ACC112 (cell line): ENCODE data around the gene SPATA20.

Experiments used
- H2AFZ ChIP-seq: fragments of 200-600 bp; sonication (generic); one replicate; pipeline ENCODE4 v1.6.0; 2017; ENCODE audit warnings: antibody characterized with exemption, low read length; ENCODE audit not compliant: unreplicated experiment
- H3K27ac ChIP-seq: fragments of 200-600 bp; sonication (generic); 2 replicates; pipeline ENCODE4 v1.5.1; 2014; ENCODE audit warnings: low read depth, mild to moderate bottlenecking, antibody characterized with exemption, low read length, moderate library complexity
- H3K27me3 ChIP-seq: fragments of 200-600 bp; sonication (generic); 2 replicates; pipeline ENCODE4 v1.6.1; 2014; ENCODE audit warnings: mild to moderate bottlenecking, antibody characterized with exemption, low read length, moderate library complexity, mixed read lengths; ENCODE audit not compliant: insufficient read depth
- H3K36me3 ChIP-seq: fragments of 200-600 bp; sonication (generic); 2 replicates; pipeline ENCODE4 v1.6.1; 2016; ENCODE audit warnings: mild to moderate bottlenecking, antibody characterized with exemption, low read length, moderate library complexity, mixed read lengths; ENCODE audit not compliant: insufficient read depth
- H3K4me1 ChIP-seq: fragments of 200-600 bp; sonication (generic); one replicate; pipeline ENCODE4 v1.6.1; 2016; ENCODE audit warnings: low read length, mixed read lengths; ENCODE audit not compliant: insufficient read depth, unreplicated experiment, control insufficient read depth
- H3K4me3 ChIP-seq: fragments of 200-600 bp; sonication (generic); 2 replicates; pipeline ENCODE4 v1.5.1; 2014; ENCODE audit warnings: mild to moderate bottlenecking, low read depth, low read length
- H3K79me2 ChIP-seq: fragments of 200-600 bp; sonication (generic); one replicate; pipeline ENCODE4 v1.6.0; 2016; ENCODE audit warnings: low read length; ENCODE audit not compliant: control insufficient read depth, unreplicated experiment, insufficient read depth

Gene SPATA20

GRCh38 chr17:50587571-50587970 lies 40.6 kb downstream of the SPATA20 start:
- H3K27me3 ChIP-seq: no peaks in the 10 kb centered on the region
- H3K4me1 ChIP-seq: no peaks in the 10 kb centered on the region
- H3K27ac ChIP-seq: no peak overlapping the region

DNA sequence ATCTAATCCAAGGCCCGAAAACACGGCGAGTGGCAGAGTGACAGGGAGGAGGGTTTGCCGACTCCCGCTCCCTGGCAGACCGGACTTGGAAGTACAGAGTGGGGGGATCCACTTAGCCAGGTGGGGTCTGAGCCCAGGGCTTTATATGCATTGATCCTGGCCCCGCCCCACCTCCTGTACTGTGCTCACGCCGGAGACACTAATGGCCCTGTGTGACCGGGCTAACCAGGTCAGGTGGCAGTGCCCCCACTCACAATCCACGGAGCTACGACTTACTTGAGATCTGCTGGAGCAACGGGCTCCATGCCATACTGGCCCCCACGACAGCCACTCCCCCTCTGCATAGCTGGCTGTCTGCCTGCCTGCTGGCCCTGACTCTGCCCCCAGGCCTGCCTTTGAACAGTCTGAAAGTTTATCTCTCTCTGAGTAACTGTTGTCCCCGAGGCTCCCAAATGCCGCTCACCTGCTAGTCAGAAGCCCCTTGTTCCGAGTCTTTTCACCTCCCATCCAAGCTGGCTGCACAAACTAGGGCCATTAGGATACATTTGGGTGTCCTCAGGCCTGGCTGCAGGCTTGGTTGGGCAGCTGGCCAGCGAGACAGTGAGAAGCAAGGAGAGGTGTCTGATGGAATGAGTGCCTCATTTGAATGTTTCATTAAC lies 41.5 kb downstream of the SPATA20 start:
- Histone ChIP-seq H3K4me3 (no peak overlapping the region), H3K4me1 (no peaks in the 10 kb centered on the region), H3K27me3 (no peaks in the 10 kb centered on the region), H3K79me2 (no peaks in the 10 kb centered on the region), H3K27ac (no peak overlapping the region), H3K36me3 (no peaks in the 10 kb centered on the region), H2AFZ (no peak overlapping the region)

More at GRCh38 chr17:50587571-50587970, 40.6 kb downstream of the SPATA20 start:
- H3K36me3 ChIP-seq: no peaks in the 10 kb centered on the region
- H2AFZ ChIP-seq: no peak overlapping the region
- no peak overlapping the region for H3K4me3 ChIP-seq
- no peaks in the 10 kb centered on the region for H3K79me2 ChIP-seq

DNA sequence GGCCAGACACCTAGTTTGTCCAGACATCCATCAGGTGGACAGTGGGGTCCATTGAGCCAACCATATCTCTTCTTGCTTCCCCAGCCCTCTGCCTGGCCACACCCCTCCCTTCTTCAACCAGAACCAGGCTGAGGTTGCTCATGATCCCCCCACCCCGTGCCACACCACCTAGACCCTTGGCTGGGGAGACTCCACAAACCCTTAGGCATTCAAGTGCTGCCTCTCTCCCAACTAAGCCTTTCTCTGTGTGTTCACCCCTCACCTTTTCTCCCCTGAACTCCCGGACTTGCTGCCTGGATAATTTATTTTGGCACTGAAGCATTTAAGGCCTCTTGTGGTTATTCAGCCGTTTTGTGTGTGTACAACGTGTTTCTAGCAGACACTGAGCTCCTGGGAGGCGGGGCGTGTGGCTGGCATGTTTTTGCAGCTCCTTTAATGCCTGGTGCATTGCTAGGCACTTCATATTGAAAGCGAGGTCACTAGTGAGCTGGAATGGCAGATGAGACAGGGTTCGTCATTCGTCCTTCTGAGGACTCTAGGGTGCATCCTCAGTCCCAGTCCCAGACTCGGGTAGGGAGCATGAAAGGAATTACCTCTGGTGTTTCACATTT lies 42.2 kb downstream of the SPATA20 start:
- H3K4me1 ChIP-seq: no peaks in the 10 kb centered on the region
- H3K4me3 ChIP-seq: no peak overlapping the region
- no peak overlapping the region for H2AFZ ChIP-seq
- no peaks in the 10 kb centered on the region for H3K27me3 ChIP-seq
- no peak overlapping the region for H3K27ac ChIP-seq
- no peaks in the 10 kb centered on the region for H3K36me3 ChIP-seq
- H3K79me2 ChIP-seq: no peaks in the 10 kb centered on the region

DNA sequence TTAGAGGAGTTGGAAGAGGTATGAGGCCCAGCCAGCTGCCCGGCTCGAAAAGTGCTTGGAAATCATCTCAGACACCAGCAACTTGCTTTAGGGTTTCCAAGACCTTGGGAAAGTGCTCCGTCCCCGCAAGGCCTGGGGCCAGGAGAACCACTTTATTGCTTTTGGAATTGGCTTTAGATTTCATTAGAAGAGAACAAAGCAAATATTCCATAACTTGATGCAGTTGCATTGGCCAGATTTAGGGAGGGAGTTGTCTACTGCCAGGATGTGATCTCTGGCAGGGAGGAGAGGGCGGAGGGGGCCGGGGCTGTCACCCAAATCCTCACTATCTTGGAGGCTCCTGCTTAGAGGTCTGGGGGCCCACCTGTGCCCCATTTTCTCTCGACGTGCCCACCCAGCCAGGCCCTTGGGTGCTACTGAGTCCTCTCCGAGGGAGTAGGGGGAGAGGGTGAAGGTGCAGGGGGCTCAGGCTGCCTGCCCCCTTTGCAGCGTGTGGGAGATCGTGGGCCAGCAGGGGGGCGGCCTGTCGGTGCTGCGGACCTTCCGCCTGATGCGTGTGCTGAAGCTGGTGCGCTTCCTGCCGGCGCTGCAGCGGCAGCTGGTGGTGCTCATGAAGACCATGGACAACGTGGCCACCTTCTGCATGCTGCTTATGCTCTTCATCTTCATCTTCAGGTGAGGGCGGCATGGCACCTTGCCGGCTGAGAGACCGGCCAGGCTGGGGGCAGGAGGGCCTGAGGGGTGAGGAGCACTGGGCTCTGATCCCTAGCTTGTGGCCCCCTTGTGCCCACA lies 44.2 kb downstream of the SPATA20 start:
- Histone ChIP-seq H3K79me2 (no peaks in the 10 kb centered on the region), H3K27me3 (no peaks in the 10 kb centered on the region), H3K27ac (no peak overlapping the region), H3K36me3 (no peaks in the 10 kb centered on the region), H2AFZ (no peak overlapping the region), H3K4me3 (no peak overlapping the region), H3K4me1 (no peaks in the 10 kb centered on the region)

DNA sequence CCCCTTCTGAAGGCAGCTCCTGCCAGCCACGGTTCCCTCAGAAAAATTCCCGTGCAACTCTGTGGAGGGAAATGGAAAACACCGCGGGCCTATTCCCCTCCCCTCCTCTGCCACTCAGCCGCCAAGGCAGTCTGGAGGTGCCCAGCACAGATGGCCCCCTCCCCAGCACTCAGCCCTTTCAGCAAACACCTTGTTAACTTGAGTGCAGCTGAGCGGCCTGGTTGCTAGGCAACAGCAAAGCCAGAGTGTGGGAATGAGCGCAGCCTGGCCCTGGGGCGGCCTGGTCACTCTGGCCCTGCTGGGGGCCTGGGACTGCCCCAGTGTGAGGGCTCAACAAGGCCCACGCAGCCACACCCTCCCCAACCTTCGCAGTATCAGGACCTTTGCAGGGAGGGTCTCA lies 46.3 kb downstream of the SPATA20 start:
- H2AFZ ChIP-seq: no peak overlapping the region
- no peaks in the 10 kb centered on the region for H3K36me3 ChIP-seq
- no peak overlapping the region for H3K4me3 ChIP-seq
- H3K27me3 ChIP-seq: no peaks in the 10 kb centered on the region
- H3K79me2 ChIP-seq: no peaks in the 10 kb centered on the region
- H3K4me1 ChIP-seq: no peaks in the 10 kb centered on the region
- no peak overlapping the region for H3K27ac ChIP-seq

- H3K79me2 ChIP-seq: no peaks in the 10 kb centered on the region
- no peaks in the 10 kb centered on the region for H3K36me3 ChIP-seq
These were observed 47.3 kb downstream of the SPATA20 start for GRCh38 chr17:50594128-50594823.

DNA sequence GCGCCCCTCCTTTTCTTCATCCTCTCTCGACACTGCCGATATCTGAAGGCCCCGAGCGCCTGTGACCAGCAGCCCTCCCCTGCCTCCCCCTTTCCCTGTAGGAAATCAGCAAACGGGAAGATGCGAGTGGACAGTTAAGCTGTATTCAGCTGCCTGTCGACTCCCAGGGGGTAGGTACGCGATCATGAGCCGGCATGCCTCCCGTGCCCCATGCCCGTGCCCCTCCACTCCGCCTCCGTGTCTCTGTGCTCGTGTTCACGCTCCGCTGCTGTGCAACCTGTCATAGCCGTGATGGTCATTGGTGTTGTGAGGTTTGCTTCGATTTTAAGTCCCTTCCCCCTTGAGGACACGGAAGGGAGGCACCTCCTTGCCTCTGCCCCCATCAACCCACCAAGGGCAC lies 47.9 kb downstream of the SPATA20 start:
- H3K4me3 ChIP-seq: no peak overlapping the region
- no peak overlapping the region for H3K27ac ChIP-seq
- H2AFZ ChIP-seq: no peak overlapping the region
- no peaks in the 10 kb centered on the region for H3K4me1 ChIP-seq
- no peaks in the 10 kb centered on the region for H3K27me3 ChIP-seq
- H3K79me2 ChIP-seq: no peaks in the 10 kb centered on the region
- no peaks in the 10 kb centered on the region for H3K36me3 ChIP-seq

More at GRCh38 chr17:50594128-50594823, 47.3 kb downstream of the SPATA20 start:
- Histone ChIP-seq H3K27ac (no peak overlapping the region), H3K27me3 (no peaks in the 10 kb centered on the region), H3K4me3 (no peak overlapping the region), H2AFZ (no peak overlapping the region), H3K4me1 (no peaks in the 10 kb centered on the region)

DNA sequence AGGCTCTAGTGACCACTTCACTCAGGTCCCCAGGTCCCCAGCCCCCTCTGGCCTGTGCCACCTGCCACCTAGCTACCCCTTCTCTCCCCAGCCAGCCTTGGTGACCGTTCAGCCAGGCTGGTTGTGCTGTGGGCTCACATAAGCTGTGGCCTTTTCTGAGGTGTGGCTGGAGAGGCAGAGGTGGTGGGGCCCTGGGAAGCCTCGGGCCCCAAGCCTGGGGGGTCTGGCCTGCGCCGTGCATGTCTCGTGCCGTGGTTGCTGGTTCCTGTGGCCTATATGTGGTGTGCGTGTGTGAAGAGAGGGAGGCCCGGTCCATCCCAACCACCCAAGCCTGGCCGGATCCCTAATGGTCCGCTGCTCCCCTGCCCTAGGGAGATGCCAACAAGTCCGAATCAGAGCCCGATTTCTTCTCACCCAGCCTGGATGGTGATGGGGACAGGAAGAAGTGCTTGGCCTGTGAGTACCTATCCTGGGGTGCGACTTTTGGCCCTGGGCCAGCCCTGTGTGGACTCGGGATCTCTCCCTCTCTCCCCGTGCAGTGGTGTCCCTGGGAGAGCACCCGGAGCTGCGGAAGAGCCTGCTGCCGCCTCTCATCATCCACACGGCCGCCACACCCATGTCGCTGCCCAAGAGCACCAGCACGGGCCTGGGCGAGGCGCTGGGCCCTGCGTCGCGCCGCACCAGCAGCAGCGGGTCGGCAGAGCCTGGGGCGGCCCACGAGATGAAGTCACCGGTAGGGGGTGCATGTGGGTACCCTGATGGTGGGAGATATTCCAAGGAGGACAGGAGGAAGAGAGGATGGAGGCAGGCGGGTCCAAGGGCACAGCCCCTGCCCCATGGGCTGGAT lies 49.4 kb downstream of the SPATA20 start:
- Histone ChIP-seq H3K4me1 (no peaks in the 10 kb centered on the region), H3K79me2 (no peaks in the 10 kb centered on the region)

GRCh38 chr17:50598487-50598886 lies 51.5 kb downstream of the SPATA20 start:
- H3K4me3 ChIP-seq: no peak overlapping the region
- H2AFZ ChIP-seq: no peak overlapping the region
- no peak overlapping the region for H3K27ac ChIP-seq
- H3K4me1 ChIP-seq: no peaks in the 10 kb centered on the region
- no peaks in the 10 kb centered on the region for H3K27me3 ChIP-seq
- no peaks in the 10 kb centered on the region for H3K36me3 ChIP-seq
- H3K79me2 ChIP-seq: no peaks in the 10 kb centered on the region

More for the DNA sequence above, 49.4 kb downstream of the SPATA20 start:
- H3K27ac ChIP-seq: no peak overlapping the region
- no peaks in the 10 kb centered on the region for H3K36me3 ChIP-seq
- no peak overlapping the region for H2AFZ ChIP-seq
- no peaks in the 10 kb centered on the region for H3K27me3 ChIP-seq
- no peak overlapping the region for H3K4me3 ChIP-seq

DNA sequence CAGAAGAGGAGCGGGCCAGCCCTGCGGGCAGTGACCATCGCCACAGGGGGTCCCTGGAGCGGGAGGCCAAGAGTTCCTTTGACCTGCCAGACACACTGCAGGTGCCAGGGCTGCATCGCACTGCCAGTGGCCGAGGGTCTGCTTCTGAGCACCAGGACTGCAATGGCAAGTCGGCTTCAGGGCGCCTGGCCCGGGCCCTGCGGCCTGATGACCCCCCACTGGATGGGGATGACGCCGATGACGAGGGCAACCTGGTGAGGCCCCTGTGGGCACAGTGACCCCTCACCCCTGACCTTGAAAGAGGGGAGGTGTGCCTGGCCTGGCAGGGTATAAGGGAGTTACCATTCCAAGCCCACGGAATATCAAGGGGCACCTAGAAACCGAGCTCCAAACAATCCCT lies 52.6 kb downstream of the SPATA20 start:
- Histone ChIP-seq H3K27ac (no peak overlapping the region), H3K79me2 (no peaks in the 10 kb centered on the region), H3K27me3 (no peaks in the 10 kb centered on the region), H3K4me3 (no peak overlapping the region), H3K36me3 (no peaks in the 10 kb centered on the region), H3K4me1 (no peaks in the 10 kb centered on the region), H2AFZ (no peak overlapping the region)
